Mesenchymal stem cell (in vitro differentiated cells and primary cell): ENCODE results near the gene P2RX1.

Experiments
- DNase-seq: peaks from one replicate; pipeline ENCODE4 v3.0.0-alpha.2; 2013
- H2AFZ ChIP-seq: one replicate; pipeline ENCODE4 v1.6.1; 2013; ENCODE audit warnings: low read depth, mild to moderate bottlenecking, control low read depth, inconsistent platforms, low read length, moderate library complexity
- H2AK5ac ChIP-seq: 2 replicates; pipeline ENCODE4 v1.6.1; 2013; ENCODE audit warnings: low read length, moderate library complexity, mild to moderate bottlenecking, inconsistent platforms; ENCODE audit not compliant: severe bottlenecking
- H2BK120ac ChIP-seq: one replicate; pipeline ENCODE4 v1.6.1; 2013; ENCODE audit warnings: low read depth, mild to moderate bottlenecking, inconsistent platforms, low read length, moderate library complexity
- H2BK12ac ChIP-seq, 2 experiments: one replicate each; pipeline ENCODE4 v1.6.1; 2013; ENCODE audit warnings: inconsistent platforms in 2 of 2, low read length in 2 of 2, mild to moderate bottlenecking in 2 of 2, moderate library complexity in 2 of 2, control low read depth in 1 of 2
- H2BK15ac ChIP-seq: one replicate; pipeline ENCODE4 v1.6.1; 2013; ENCODE audit warnings: mild to moderate bottlenecking, low read depth, inconsistent platforms; ENCODE audit not compliant: poor library complexity, severe bottlenecking
- H2BK5ac ChIP-seq: 2 replicates; pipeline ENCODE4 v1.6.1; 2013; ENCODE audit warnings: low read depth, mild to moderate bottlenecking, low read length, control low read depth, inconsistent platforms; ENCODE audit not compliant: poor library complexity, severe bottlenecking
- H3K14ac ChIP-seq, 2 experiments: one replicate each; pipeline ENCODE4 v1.6.1; 2013; ENCODE audit warnings: inconsistent platforms in 2 of 2, low read length in 2 of 2, control low read depth in 1 of 2, mild to moderate bottlenecking in 1 of 2, moderate library complexity in 1 of 2
- H3K18ac ChIP-seq, 2 experiments: one replicate each; pipeline ENCODE4 v1.6.1; 2013; ENCODE audit warnings: inconsistent platforms in 2 of 2, low read length in 2 of 2, control low read depth in 1 of 2, low read depth in 1 of 2, mild to moderate bottlenecking in 1 of 2
- H3K23ac ChIP-seq, 2 experiments: one replicate each; pipeline ENCODE4 v1.6.1; 2013; ENCODE audit warnings: inconsistent platforms in 2 of 2, low read length in 2 of 2, mild to moderate bottlenecking in 2 of 2, moderate library complexity in 2 of 2, control low read depth in 1 of 2
- H3K27ac ChIP-seq: 2 replicates; pipeline ENCODE4 v1.5.1; 2013; ENCODE audit warnings: mild to moderate bottlenecking, moderate library complexity, low read length, control low read depth, inconsistent platforms; ENCODE audit not compliant: poor library complexity, severe bottlenecking
- H3K27me3 ChIP-seq, 2 experiments: 2 replicates each; pipeline versions ENCODE4 v1.6.1 to v1.7.0; 2013; ENCODE audit warnings: low read length in 2 of 2, mild to moderate bottlenecking in 2 of 2, moderate library complexity in 2 of 2, control low read depth in 1 of 2, inconsistent platforms in 1 of 2; ENCODE audit not compliant: control insufficient read depth in 1 of 2, insufficient read depth in 1 of 2
- H3K36me3 ChIP-seq, 2 experiments: 2 replicates each; pipeline versions ENCODE4 v1.6.1 to v1.7.0; 2013; ENCODE audit warnings: low read length in 2 of 2, control low read depth in 1 of 2, inconsistent platforms in 1 of 2, low read depth in 1 of 2, mild to moderate bottlenecking in 1 of 2; ENCODE audit not compliant: insufficient read depth in 2 of 2, control insufficient read depth in 1 of 2
- H3K4ac ChIP-seq, 2 experiments: one replicate each; pipeline ENCODE4 v1.6.1; 2013; ENCODE audit warnings: inconsistent platforms in 2 of 2, low read length in 2 of 2, mild to moderate bottlenecking in 2 of 2, moderate library complexity in 2 of 2, control low read depth in 1 of 2, low read depth in 1 of 2
- H3K4me1 ChIP-seq: 2 replicates; pipeline ENCODE4 v1.6.1; 2013; ENCODE audit warnings: low read depth, low read length, control low read depth; ENCODE audit not compliant: control insufficient read depth, insufficient read depth
- H3K4me2 ChIP-seq: 2 replicates; pipeline ENCODE4 v1.6.1; 2013; ENCODE audit warnings: low read length, mild to moderate bottlenecking, inconsistent platforms; ENCODE audit not compliant: poor library complexity, severe bottlenecking
- H3K4me3 ChIP-seq, 2 experiments: 2 replicates each; pipeline versions ENCODE4 v1.5.1 to v1.7.0; 2013; ENCODE audit warnings: low read length in 2 of 2, mild to moderate bottlenecking in 2 of 2, control low read depth in 1 of 2, low read depth in 1 of 2; ENCODE audit not compliant: insufficient read depth in 1 of 2
- H3K79me1 ChIP-seq: replicated peaks from 2 replicates; pipeline ENCODE4 v1.6.1; 2013; ENCODE audit warnings: mild to moderate bottlenecking, control low read depth, low read length, inconsistent platforms; ENCODE audit not compliant: poor library complexity, severe bottlenecking
- H3K9ac ChIP-seq: 2 replicates; pipeline ENCODE4 v1.7.0; 2013; ENCODE audit warnings: mild to moderate bottlenecking, low read length, moderate library complexity
- H3K9me3 ChIP-seq: 2 replicates; pipeline ENCODE4 v1.7.0; 2013; ENCODE audit warnings: mild to moderate bottlenecking, low read length; ENCODE audit not compliant: control insufficient read depth
- H4K8ac ChIP-seq: one replicate; pipeline ENCODE4 v1.6.1; 2013; ENCODE audit warnings: inconsistent platforms, mild to moderate bottlenecking, low read length, moderate library complexity
- H4K91ac ChIP-seq: one replicate; pipeline ENCODE4 v1.6.1; 2013; ENCODE audit warnings: mild to moderate bottlenecking, low read length, inconsistent platforms
- WGBS: methylation state at CpG from one replicate; pipeline ENCODE4 v1.1.7; 2013; ENCODE audit warnings: mixed read lengths; 5-methylcytosine and 5-hydroxymethylcytosine counted together

P2RX1 gene

GRCh38 chr17:3896968-3897235, 19.4 kb downstream of the P2RX1 start:
- 91% methylated on average over 6 of the region's 6 CpGs for WGBS
- no peak overlapping the region for H3K4me2 ChIP-seq
- H3K18ac ChIP-seq, result peak overlapping the region in 1 of 2 experiments; percentile 1
- no peak overlapping the region for H2AFZ ChIP-seq
- no peaks in the 10 kb centered on the region for H3K9me3 ChIP-seq
- peaks cover 19% of the 10 kb centered on the region for H3K4me1 ChIP-seq
- H3K79me1 ChIP-seq, result no peaks in the 10 kb centered on the region
- H2AK5ac ChIP-seq, result no peak overlapping the region
- peak overlapping the region in 1 of 2 experiments; percentile 24 for H3K4ac ChIP-seq
- no peak overlapping the region for H3K27ac ChIP-seq
- H2BK15ac ChIP-seq, result no peak overlapping the region
- H3K36me3 ChIP-seq, result no peaks in the 10 kb centered on the region
- no peak for DNase-seq
- H3K14ac ChIP-seq, result no peak overlapping the region
- no peak overlapping the region for H2BK120ac ChIP-seq
- H2BK5ac ChIP-seq, result no peak overlapping the region
- no peak overlapping the region for H3K4me3 ChIP-seq
- no peak overlapping the region for H4K91ac ChIP-seq
- H3K9ac ChIP-seq, result no peak overlapping the region
- H3K27me3 ChIP-seq, result peaks cover 0 to 23% of the 10 kb centered on the region in 2 experiments
- H2BK12ac ChIP-seq, result no peak overlapping the region
- H4K8ac ChIP-seq, result no peak overlapping the region
- H3K23ac ChIP-seq, result no peak overlapping the region

GRCh38 chr17:3896108-3896967, 19.9 kb downstream of the P2RX1 start:
- Histone ChIP-seq H3K23ac (no peak overlapping the region), H3K9me3 (no peaks in the 10 kb centered on the region), H3K79me1 (no peaks in the 10 kb centered on the region), H2BK12ac (no peak overlapping the region), H2BK5ac (no peak overlapping the region), H3K27me3 (peaks cover 0 to 17% of the 10 kb centered on the region in 2 experiments), H4K91ac (peak overlapping the region; percentile 63), H2AFZ (no peak overlapping the region), H2BK15ac (no peak overlapping the region), H4K8ac (no peak overlapping the region), H3K36me3 (no peaks in the 10 kb centered on the region), H3K4me2 (no peak overlapping the region), H3K27ac (no peak overlapping the region), H3K4me3 (no peak overlapping the region), H3K9ac (no peak overlapping the region), H3K4ac (peak overlapping the region in 1 of 2 experiments; percentile 24), H3K4me1 (peaks cover 22% of the 10 kb centered on the region), H2BK120ac (no peak overlapping the region), H3K14ac (no peak overlapping the region), H2AK5ac (no peak overlapping the region), H3K18ac (peak overlapping the region in 1 of 2 experiments; percentile 1)
- WGBS, result 94% methylated on average over 13 of the region's 15 CpGs
- no peak for DNase-seq

- no peak overlapping the region for H4K8ac ChIP-seq
- H3K27ac ChIP-seq, result no peak overlapping the region
- 100% methylated on average over 3 of the region's 3 CpGs for WGBS
- no peaks in the 10 kb centered on the region for H3K9me3 ChIP-seq
- no peak overlapping the region for H3K4me3 ChIP-seq
- no peak overlapping the region for H3K4me2 ChIP-seq
- peak overlapping the region in 1 of 2 experiments; percentile 37 for H3K18ac ChIP-seq
- peaks cover 0 to 12% of the 10 kb centered on the region in 2 experiments for H3K27me3 ChIP-seq
- no peak overlapping the region for H3K4ac ChIP-seq
- no peaks in the 10 kb centered on the region for H3K79me1 ChIP-seq
- no peak overlapping the region for H2BK5ac ChIP-seq
- H3K36me3 ChIP-seq, result no peaks in the 10 kb centered on the region
- H3K14ac ChIP-seq, result no peak overlapping the region
- H4K91ac ChIP-seq, result no peak overlapping the region
- no peak overlapping the region for H3K9ac ChIP-seq
- H2BK12ac ChIP-seq, result peak overlapping the region in 1 of 2 experiments; percentile 47
- no peak overlapping the region for H3K23ac ChIP-seq
- no peak overlapping the region for H2AK5ac ChIP-seq
- DNase-seq, result no peak
- no peak overlapping the region for H2AFZ ChIP-seq
- no peak overlapping the region for H2BK120ac ChIP-seq
- peaks cover 31% of the 10 kb centered on the region for H3K4me1 ChIP-seq
- H2BK15ac ChIP-seq, result no peak overlapping the region
Measured at GRCh38 chr17:3895354-3895753, 20.9 kb downstream of the P2RX1 start.

GRCh38 chr17:3894911-3895343, 21.3 kb downstream of the P2RX1 start:
- peak; percentile 69 for DNase-seq
- H2BK12ac ChIP-seq, result peak overlapping the region in 1 of 2 experiments; percentile 47
- WGBS, result 32% methylated on average over 2 of the region's 2 CpGs

More at GRCh38 chr17:3894911-3895343, 21.3 kb downstream of the P2RX1 start:
- H2AFZ ChIP-seq, result no peak overlapping the region
- H3K23ac ChIP-seq, result peak overlapping the region in 1 of 2 experiments; percentile 23
- no peaks in the 10 kb centered on the region for H3K79me1 ChIP-seq
- peak overlapping the region; percentile 41 for H4K8ac ChIP-seq
- no peak overlapping the region for H2BK120ac ChIP-seq
- H3K18ac ChIP-seq, result peak overlapping the region in 1 of 2 experiments; percentile 37
- H2BK5ac ChIP-seq, result no peak overlapping the region
- H3K4ac ChIP-seq, result no peak overlapping the region
- no peaks in the 10 kb centered on the region for H3K36me3 ChIP-seq
- no peak overlapping the region for H3K9ac ChIP-seq
- H3K9me3 ChIP-seq, result no peaks in the 10 kb centered on the region
- H3K27me3 ChIP-seq, result peaks cover 0 to 12% of the 10 kb centered on the region in 2 experiments
- peaks cover 36% of the 10 kb centered on the region for H3K4me1 ChIP-seq
- no peak overlapping the region for H3K4me3 ChIP-seq
- no peak overlapping the region for H4K91ac ChIP-seq
- no peak overlapping the region for H3K4me2 ChIP-seq
- no peak overlapping the region for H2AK5ac ChIP-seq
- H3K27ac ChIP-seq, result no peak overlapping the region
- no peak overlapping the region for H2BK15ac ChIP-seq
- H3K14ac ChIP-seq, result no peak overlapping the region
